AG10803 (cell line): ENCODE measurements around the gene TREML2.
"Not testable (repeated sequence)": the region's sequence is repeated elsewhere in the genome, so short reads cannot be mapped to it uniquely, and the experiment has no call there.

Source experiments
- DNase-seq: peaks from one replicate; pipeline ENCODE4 v3.0.0; 2010; ENCODE audit warnings: low read depth
- H3K4me3 ChIP-seq: 2 replicates; pipeline ENCODE4 v1.5.1; 2011; ENCODE audit warnings: mild to moderate bottlenecking, low read length, control low read depth
- TF ChIP-seq, protein P1 (sequence below): conservative IDR thresholded peaks from 2 replicates; pipeline ENCODE4 v1.5.1; 2011; ENCODE audit warnings: mild to moderate bottlenecking, low read length, control low read depth, inconsistent platforms

Gene TREML2

DNA sequence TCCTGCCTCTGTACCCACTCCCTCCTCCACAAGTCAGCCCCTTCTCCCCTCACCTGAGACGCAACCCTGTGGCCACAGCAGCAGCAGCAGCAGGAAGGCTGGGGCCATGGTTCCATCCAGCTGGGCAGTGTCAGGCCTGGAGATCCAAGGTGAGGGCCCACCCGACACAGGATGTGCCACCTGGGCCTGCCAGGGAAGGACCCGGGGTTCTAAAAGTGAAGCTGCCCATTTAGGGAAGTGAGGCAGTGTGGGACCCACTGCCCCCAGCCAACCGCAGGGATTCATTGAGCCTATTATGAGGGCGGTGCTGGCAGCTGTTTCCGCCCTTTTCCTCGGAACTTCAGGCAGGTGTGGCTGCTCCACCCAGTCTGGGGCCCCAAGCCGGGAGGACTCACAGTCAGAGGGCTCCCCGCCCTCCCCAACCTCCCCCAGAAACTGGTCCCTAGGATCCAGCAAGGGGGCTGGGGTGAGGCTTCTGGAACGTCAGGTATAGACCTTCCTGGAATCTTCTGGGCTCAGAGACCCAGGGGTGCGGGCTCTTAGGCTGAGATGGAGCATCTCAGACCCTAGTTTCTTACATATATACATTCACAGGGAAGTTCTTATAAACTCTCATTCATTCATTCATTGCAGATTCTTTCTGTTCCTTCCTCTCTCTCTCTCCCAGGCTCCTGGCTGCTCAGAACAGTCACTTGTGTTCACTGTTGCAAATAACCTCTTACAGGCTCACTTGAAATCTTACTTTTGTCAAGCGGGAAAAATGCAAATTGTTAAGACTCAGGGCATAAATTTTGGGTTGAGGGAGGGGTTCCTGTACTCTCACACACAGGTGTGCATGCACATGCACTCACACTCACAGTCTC is at the start of gene TREML2:
TSS of gene TREML2 (minus strand) at position 249 of the 863 bp plus-strand sequence. CDS start at position 108, 141 bp downstream.
- H3K4me3 ChIP-seq = no peak within 1 kb of the TSS
- TF ChIP-seq, protein P1, sequence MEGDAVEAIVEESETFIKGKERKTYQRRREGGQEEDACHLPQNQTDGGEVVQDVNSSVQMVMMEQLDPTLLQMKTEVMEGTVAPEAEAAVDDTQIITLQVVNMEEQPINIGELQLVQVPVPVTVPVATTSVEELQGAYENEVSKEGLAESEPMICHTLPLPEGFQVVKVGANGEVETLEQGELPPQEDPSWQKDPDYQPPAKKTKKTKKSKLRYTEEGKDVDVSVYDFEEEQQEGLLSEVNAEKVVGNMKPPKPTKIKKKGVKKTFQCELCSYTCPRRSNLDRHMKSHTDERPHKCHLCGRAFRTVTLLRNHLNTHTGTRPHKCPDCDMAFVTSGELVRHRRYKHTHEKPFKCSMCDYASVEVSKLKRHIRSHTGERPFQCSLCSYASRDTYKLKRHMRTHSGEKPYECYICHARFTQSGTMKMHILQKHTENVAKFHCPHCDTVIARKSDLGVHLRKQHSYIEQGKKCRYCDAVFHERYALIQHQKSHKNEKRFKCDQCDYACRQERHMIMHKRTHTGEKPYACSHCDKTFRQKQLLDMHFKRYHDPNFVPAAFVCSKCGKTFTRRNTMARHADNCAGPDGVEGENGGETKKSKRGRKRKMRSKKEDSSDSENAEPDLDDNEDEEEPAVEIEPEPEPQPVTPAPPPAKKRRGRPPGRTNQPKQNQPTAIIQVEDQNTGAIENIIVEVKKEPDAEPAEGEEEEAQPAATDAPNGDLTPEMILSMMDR = no peak
- DNase-seq = no peak

DNA sequence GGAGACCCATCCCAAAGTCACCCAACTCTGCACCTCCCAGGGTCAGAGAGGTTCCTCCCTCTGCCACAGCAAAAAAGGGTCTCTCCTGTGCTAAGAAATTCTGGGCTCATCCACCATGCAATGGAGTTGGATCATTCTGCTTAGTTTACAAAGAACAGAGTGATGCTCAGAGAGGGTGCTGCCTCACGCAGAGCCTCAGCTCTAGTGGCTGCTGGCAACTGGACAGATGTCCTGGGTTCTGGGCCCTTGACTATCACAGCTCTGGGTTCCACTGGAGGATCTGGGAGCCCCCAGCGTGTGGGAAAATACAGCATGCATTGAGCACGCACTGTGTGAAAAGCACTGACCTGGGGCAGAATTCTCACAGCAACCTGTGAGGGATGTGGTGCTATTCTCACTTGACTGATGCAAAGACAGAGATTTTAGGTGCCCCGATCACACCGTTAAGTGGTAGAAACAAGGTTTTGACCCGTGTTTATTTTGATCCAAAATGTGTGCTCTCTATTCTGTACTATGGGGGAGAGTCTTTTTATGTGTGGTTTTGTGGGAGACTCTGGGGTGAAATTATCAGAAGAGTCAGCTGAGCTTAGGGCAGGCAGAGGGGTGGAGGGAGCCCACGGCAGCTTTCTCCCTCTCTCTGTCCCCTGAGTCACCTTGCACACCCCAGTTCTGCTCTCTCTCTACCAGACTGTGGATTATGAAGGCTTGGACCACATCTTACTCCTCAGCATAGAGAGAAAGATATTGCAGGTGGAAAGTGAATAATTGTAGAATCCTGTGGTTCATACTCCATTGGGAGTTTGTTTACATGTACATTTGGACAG is 47.1 kb upstream of the TREML2 start:
- TF ChIP-seq, protein P1 = no peak
- DNase-seq = no peak
- H3K4me3 ChIP-seq = no peak overlapping the region

- H3K4me3 ChIP-seq = no peak overlapping the region
- TF ChIP-seq, protein P1 = no peak
- no peak for DNase-seq
Measured at GRCh38 chr6:41247288-41247865, 46.4 kb upstream of the TREML2 start.

DNA sequence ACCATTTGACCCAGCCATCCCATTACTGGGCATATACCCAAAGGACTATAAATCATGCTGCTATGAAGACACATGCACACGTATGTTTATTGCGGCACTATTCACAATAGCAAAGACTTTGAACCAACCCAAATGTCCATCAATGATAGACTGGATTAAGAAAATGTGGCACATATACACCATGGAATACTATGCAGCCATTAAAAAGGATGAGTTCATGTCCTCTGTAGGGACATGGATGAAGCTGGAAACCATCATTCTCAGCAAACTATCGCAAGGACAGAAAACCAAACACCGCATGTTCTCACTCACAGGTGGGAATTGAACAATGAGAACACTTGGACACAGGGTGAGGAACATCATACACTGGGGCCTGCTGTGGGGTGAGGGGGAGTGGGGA is 45.6 kb upstream of the TREML2 start:
- not testable (repeated sequence) for DNase-seq, H3K4me3 ChIP-seq

- DNase-seq = no peak
- TF ChIP-seq, protein P1 = no peak
- H3K4me3 ChIP-seq = no peak overlapping the region
Measured at GRCh38 chr6:41239467-41240159, 38.7 kb upstream of the TREML2 start.

DNA sequence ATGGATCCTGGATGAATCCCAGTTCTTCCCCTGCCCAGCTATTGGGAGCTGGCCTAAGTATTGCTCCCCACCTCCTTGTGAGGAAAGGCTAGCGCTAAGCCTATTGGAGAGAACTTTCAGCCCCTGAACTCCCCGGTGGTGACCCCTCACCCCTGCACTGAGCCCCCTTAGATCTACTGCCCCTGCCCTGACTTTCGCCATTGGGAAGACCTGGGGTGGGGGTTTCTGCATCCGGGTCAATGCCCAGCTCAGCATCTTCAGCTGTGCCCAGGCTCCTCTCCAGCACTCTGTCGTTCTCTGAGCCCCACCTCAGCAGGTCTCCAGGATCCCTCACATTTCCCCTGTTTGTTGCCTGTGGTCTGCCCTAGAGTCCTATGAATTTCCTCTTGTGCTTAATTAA is 36.2 kb upstream of the TREML2 start:
- no peak overlapping the region for H3K4me3 ChIP-seq
- no peak for DNase-seq
- TF ChIP-seq, protein P1 = no peak

- TF ChIP-seq, protein P1 = no peak
- H3K4me3 ChIP-seq = no peak overlapping the region
- no peak for DNase-seq
Measured at GRCh38 chr6:41236276-41236675, 35.3 kb upstream of the TREML2 start.
